HepG2 (cell line): ENCODE results near the gene IFT43. TPM values are rescaled to one million over a fixed set of nuclear protein-coding genes. Genes with fewer than 3 reads are reported as not detected.

Experiments
- ATAC-seq: fragments of 200-7000 bp; cut with Tn5 transposase; 3 replicates; pipeline ENCODE4 v1.9.1; 2020; ENCODE audit warnings: mild to moderate bottlenecking, moderate library complexity
- BruUV-seq: library from RNA; stranded (reverse); fragments of 400-500 nt; replicated peaks from 2 replicates; lab custom pipeline; 2021; lab: Mats Ljungman, UMichigan
- CTCF ChIA-PET: fragments of 300-600 bp; formaldehyde crosslinking; extraction: SDS; loops from one replicate; lab custom pipeline; 2021; ENCODE audit warnings: low total read pairs, inconsistent platforms, low intra/inter-chr PET ratio; lab: Yijun Ruan, JAX
- POLR2A ChIA-PET: fragments of 350-600 bp; sonication (Branson Sonifier 250); formaldehyde crosslinking; loops from one replicate; lab custom pipeline; 2020; ENCODE audit warnings: antibody characterized with exemption, inconsistent platforms; lab: Yijun Ruan, JAX
- DNase-seq: peaks from one replicate; pipeline ENCODE4 v3.0.0-alpha.2; 2015; ENCODE audit warnings: low spot score
- FAIRE-seq: peaks from 3 replicates; lab custom pipeline; 2011; peaks lifted over from hg19 to GRCh38; lab: Jason Lieb, UNC
- H2AFZ ChIP-seq: one replicate; pipeline ENCODE4 v1.6.1; 2011; ENCODE audit warnings: low read length, inconsistent platforms
- H3K27ac ChIP-seq: fragments of 300-600 bp; 3 replicates; pipeline ENCODE4 v1.8.0; 2011; ENCODE audit warnings: mixed run types, mild to moderate bottlenecking, mixed read lengths, low read length, inconsistent platforms; ENCODE audit not compliant: insufficient read depth; ENCODE audit errors: extremely low read length
- H3K27me3 ChIP-seq, 2 experiments: fragments of 200-600 bp in 1 of 2; 2 replicates in 1 of 2; 3 replicates in 1 of 2; pipeline versions ENCODE4 v1.6.0 to v1.8.0; 2011; ENCODE audit warnings: low read length in 2 of 2, mild to moderate bottlenecking in 2 of 2, moderate library complexity in 2 of 2, inconsistent platforms in 1 of 2; ENCODE audit not compliant: insufficient read depth in 2 of 2, control insufficient read depth in 1 of 2
- H3K36me3 ChIP-seq, 2 experiments: fragments of 200-600 bp in 1 of 2; replicated peaks in 1 of 2; 2 replicates in 1 of 2; 3 replicates in 1 of 2; pipeline versions ENCODE4 v1.5.1 to v1.8.0; 2011; ENCODE audit warnings: low read length in 2 of 2, inconsistent platforms in 1 of 2; ENCODE audit not compliant: insufficient read depth in 2 of 2, control insufficient read depth in 1 of 2
- H3K4me1 ChIP-seq: 2 replicates; pipeline ENCODE4 v1.5.1; 2012; ENCODE audit warnings: low read length, inconsistent platforms; ENCODE audit not compliant: insufficient read depth
- H3K4me2 ChIP-seq: 2 replicates; pipeline ENCODE4 v1.6.0; 2011; ENCODE audit warnings: low read depth, low read length, inconsistent platforms
- H3K4me3 ChIP-seq, 3 experiments: fragments of 200-600 bp in 1 of 3; sonication (generic), shearing (Covaris generic) in 1 of 3; replicated peaks in 1 of 3; 2 replicates each; pipeline ENCODE4 v1.5.1; 2011 to 2016; ENCODE audit warnings: low read length in 3 of 3, inconsistent platforms in 2 of 3, low read depth in 2 of 3, mild to moderate bottlenecking in 2 of 3, control low read depth in 1 of 3, mixed read lengths in 1 of 3; ENCODE audit not compliant: insufficient read depth in 1 of 3
- H3K79me2 ChIP-seq: one replicate; pipeline ENCODE4 v1.6.1; 2011; ENCODE audit warnings: low read length, inconsistent platforms; ENCODE audit not compliant: insufficient read depth
- H3K9ac ChIP-seq: 2 replicates; pipeline ENCODE4 v1.6.0; 2011; ENCODE audit warnings: mild to moderate bottlenecking, low read depth, low read length, inconsistent platforms; ENCODE audit not compliant: insufficient read depth
- H3K9me3 ChIP-seq: 2 replicates; pipeline ENCODE4 v1.5.1; 2012; ENCODE audit warnings: mild to moderate bottlenecking, low read length
- H4K20me1 ChIP-seq: 2 replicates; pipeline ENCODE4 v1.6.0; 2011; ENCODE audit warnings: inconsistent platforms, mild to moderate bottlenecking, low read length, moderate library complexity; ENCODE audit not compliant: insufficient read depth
- E2F5 ChIP-seq: sonication (generic); formaldehyde crosslinking; conservative IDR thresholded peaks from 2 replicates; pipeline ENCODE4 v1.4.0; 2020; ENCODE audit warnings: missing genetic modification reagents
- FOXO4 ChIP-seq: sonication (generic); formaldehyde crosslinking; conservative IDR thresholded peaks from 2 replicates; pipeline ENCODE4 v1.8.1; 2023; ENCODE audit warnings: missing genetic modification reagents
- FOXP1 ChIP-seq, 2 experiments: fragments of 450-650 bp in 1 of 2; IDR thresholded peaks; 2 replicates each; pipeline ENCODE4 v1.6.1; 2017 to 2018; ENCODE audit warnings: antibody characterized with exemption in 1 of 2
- HMGXB4 ChIP-seq, 2 experiments: sonication (generic) in 1 of 2; formaldehyde crosslinking in 1 of 2; IDR thresholded peaks; 2 replicates each; pipeline versions ENCODE4 v1.4.0 to v1.6.1; 2018 to 2020; ENCODE audit warnings: missing genetic modification reagents in 2 of 2, borderline replicate concordance in 1 of 2, low read depth in 1 of 2, mild to moderate bottlenecking in 1 of 2, missing biosample characterization in 1 of 2
- IRF2 ChIP-seq: IDR thresholded peaks from 2 replicates; pipeline ENCODE4 v1.6.1; 2018; ENCODE audit warnings: missing genetic modification reagents, missing compliant biosample characterization
- MIER2 ChIP-seq: IDR thresholded peaks from 2 replicates; pipeline ENCODE4 v1.6.1; 2016; ENCODE audit warnings: missing biosample characterization, missing genetic modification reagents
- PLRG1 ChIP-seq: fragments of 450-650 bp; conservative IDR thresholded peaks from 2 replicates; pipeline ENCODE4 v1.6.1; 2016
- PRPF4 ChIP-seq: fragments of 200-400 bp; formaldehyde crosslinking; IDR thresholded peaks from 2 replicates; pipeline ENCODE4 v1.6.1; 2016; ENCODE audit warnings: low read length, low read depth; ENCODE audit not compliant: poor library complexity, severe bottlenecking
- STAG1 ChIP-seq: sonication (generic); formaldehyde crosslinking; IDR thresholded peaks from 2 replicates; pipeline ENCODE4 v1.4.0; 2020; ENCODE audit warnings: missing genetic modification reagents
- TRAFD1 ChIP-seq: sonication (generic); formaldehyde crosslinking; IDR thresholded peaks from 2 replicates; pipeline ENCODE4 v1.5.1; 2020; ENCODE audit warnings: missing genetic modification reagents, mild to moderate bottlenecking, borderline replicate concordance
- YEATS4 ChIP-seq: sonication (generic); formaldehyde crosslinking; IDR thresholded peaks from 2 replicates; pipeline ENCODE4 v1.4.0; 2020; ENCODE audit warnings: missing genetic modification reagents, borderline replicate concordance
- ZBTB49 ChIP-seq: sonication (generic); formaldehyde crosslinking; IDR thresholded peaks from 2 replicates; pipeline ENCODE4 v1.4.0; 2020; ENCODE audit warnings: missing genetic modification reagents, borderline replicate concordance
- ZMYM3 ChIP-seq: sonication (generic); formaldehyde crosslinking; IDR thresholded peaks from 2 replicates; pipeline ENCODE4 v1.5.1; 2020; ENCODE audit warnings: mild to moderate bottlenecking, missing genetic modification reagents
- ZNF232 ChIP-seq: sonication (generic); formaldehyde crosslinking; IDR thresholded peaks from 2 replicates; pipeline ENCODE4 v1.4.0; 2020; ENCODE audit warnings: missing genetic modification reagents, borderline replicate concordance
- ZNF780A ChIP-seq: sonication (generic); formaldehyde crosslinking; IDR thresholded peaks from 2 replicates; pipeline ENCODE4 v1.8.0; 2022; ENCODE audit warnings: mild to moderate bottlenecking, missing genetic modification reagents, moderate library complexity
- ZSCAN31 ChIP-seq: sonication (generic); formaldehyde crosslinking; IDR thresholded peaks from 2 replicates; pipeline ENCODE4 v1.5.0; 2020; ENCODE audit warnings: low read depth, mild to moderate bottlenecking, missing genetic modification reagents
- WGBS: methylation state at CpG from one replicate; pipeline ENCODE4 v1.1.6; 2017; ENCODE audit warnings: low lambda C conversion rate; 5-methylcytosine and 5-hydroxymethylcytosine counted together
- in situ Hi-C: cut with HindIII; loops from 2 replicates; pipeline ENCODE4 v1.10.0; 2017; ENCODE audit warnings: low pct_unique_long_range_greater_than_20kb; ENCODE audit not compliant: extremely low pct_ligation_motif_present
- intact Hi-C: fragments of 100-400 bp; cut with micrococcal nuclease; formaldehyde crosslinking; loops from one replicate; pipeline ENCODE4 v1.10.0; 2022; ENCODE audit not compliant: unreplicated experiment
- polyA plus RNA-seq, 8 experiments: library from polyadenylated mRNA; depleted of rRNA in 3 of 8; stranded (reverse) in 7 of 8; unstranded in 1 of 8; fragments of >200 nt; fragmentation: Illumina TruSeq in 4 of 8; extraction: Trizol in 4 of 8; gene quantifications; 2 replicates each; pipeline versions ENCODE4 v1.2.1 to v1.2.3, GENCODE V29; 2011 to 2016; ENCODE audit warnings: low read depth in 4 of 8, missing spikeins in 1 of 8, mixed read lengths in 1 of 8; ENCODE audit not compliant: insufficient read depth in 1 of 8
- total RNA-seq, 5 experiments: library from RNA; depleted of rRNA; stranded (reverse); fragments of >200 nt; fragmentation: Illumina TruSeq; extraction: Trizol; gene quantifications; 2 replicates each; pipeline ENCODE4 v1.2.3, GENCODE V29; 2016; ENCODE audit warnings: low read depth in 1 of 5

Gene IFT43
- total and polyA plus RNA-seq, 2 of the 13 experiments (the other 11 are each of a cell fraction or from before 2014, with no cell fraction given) = 0.15 to 0.55 TPM

- in situ Hi-C loops (no loop called here), intact Hi-C loops (no loop called here)
- peaks cover 0 to 20% of the 10 kb centered on the region in 2 experiments; a peak in 2 of 5 replicates for H3K27me3 ChIP-seq
- H3K36me3 ChIP-seq = no peaks in the 10 kb centered on the region
- POLR2A ChIA-PET = no interaction called here
- H3K27ac ChIP-seq = peak overlapping the region; percentile 12
- no TSS peak for BruUV-seq
- peak; percentile 92 for ATAC-seq
- peak overlapping the region; percentile 69 for H3K4me2 ChIP-seq
- no peaks in the 10 kb centered on the region for H3K79me2 ChIP-seq
- peaks cover 37% of the 10 kb centered on the region for H3K4me1 ChIP-seq
- CTCF ChIA-PET = no interaction called here
- DNase-seq = peak; percentile 49
- no peaks in the 10 kb centered on the region for H3K9me3 ChIP-seq
- 20% methylated on average over 4 of the region's 4 CpGs for WGBS
- no peak for FAIRE-seq
- H2AFZ ChIP-seq = no peak overlapping the region
- H3K4me3 ChIP-seq = peak overlapping the region in 1 of 3 experiments; percentile 56; a peak in 3 of 6 replicates
- H4K20me1 ChIP-seq = no peaks in the 10 kb centered on the region
- no peak overlapping the region for H3K9ac ChIP-seq
- TF ChIP-seq E2F5 (CRISPR knock-in tag) = no peak
- no peak for TF ChIP-seq YEATS4
- TF ChIP-seq TRAFD1 (CRISPR knock-in tag) = 0 out of 2 replicates have a peak, but pooled peaks have one; percentile 46
- no peak for TF ChIP-seq PLRG1
- TF ChIP-seq FOXP1 (IDR thresholded peaks at IDR 0.05) = no peak
- peak; percentile 88 for TF ChIP-seq FOXP1 (CRISPR knock-in tag; IDR thresholded peaks at IDR 0.05)
- no peak for TF ChIP-seq PRPF4
- TF ChIP-seq FOXO4 (CRISPR knock-in tag) = no peak
- TF ChIP-seq ZMYM3 (CRISPR knock-in tag) = peak; percentile 31; the same call in 1 of the 2 replicates
- peak; percentile 51; the same call in 1 of the 2 replicates for TF ChIP-seq IRF2 (CRISPR knock-in tag)
- no peak for TF ChIP-seq ZNF232 (CRISPR knock-in tag)
- TF ChIP-seq ZNF780A (CRISPR knock-in tag) = no peak
- no peak for TF ChIP-seq HMGXB4 (CRISPR knock-in tag; IDR thresholded peaks at IDR 0.05; ENCODE audit: borderline replicate concordance in 1 of 2, low read depth in 1 of 2)
- 0 out of 2 replicates have a peak, but pooled peaks have one; percentile 4 for TF ChIP-seq STAG1 (CRISPR knock-in tag)
- TF ChIP-seq ZSCAN31 = no peak
- TF ChIP-seq MIER2 (CRISPR knock-in tag) = 0 out of 2 replicates have a peak, but pooled peaks have one; percentile 39
- TF ChIP-seq ZBTB49 (CRISPR knock-in tag) = no peak
These were observed 133.0 kb downstream of the IFT43 start for GRCh38 chr14:76118594-76118993.
